PFSK-1 (cell line): ENCODE results near the gene AHSP.

Source experiments
- FOXP2 ChIP-seq: optimal IDR thresholded peaks from 2 replicates; pipeline ENCODE3; 2011; ENCODE audit warnings: borderline replicate concordance, control low read depth, inconsistent platforms; ENCODE audit not compliant: insufficient read depth; ENCODE audit errors: extremely low read length, extremely low read depth
- POLR2AphosphoS5 ChIP-seq: IDR thresholded peaks from 2 replicates; pipeline ENCODE4 v1.6.1; 2012; ENCODE audit warnings: low read depth, mild to moderate bottlenecking, control low read depth, low read length, moderate library complexity
- SIN3A ChIP-seq: IDR thresholded peaks from 2 replicates; pipeline ENCODE4 v1.6.1; 2012; ENCODE audit warnings: mild to moderate bottlenecking, low read length, moderate library complexity, borderline replicate concordance; ENCODE audit not compliant: insufficient read depth
- TAF1 ChIP-seq: IDR thresholded peaks from 2 replicates; pipeline ENCODE4 v1.6.1; 2012; ENCODE audit warnings: low read length, control low read depth, borderline replicate concordance; ENCODE audit not compliant: insufficient read depth
- TF ChIP-seq, protein P1 (sequence below), 2 experiments: IDR thresholded peaks; 2 replicates each; pipeline versions ENCODE4 v1.6.1 to v1.8.0; 2011 to 2012; ENCODE audit warnings: low read depth in 2 of 2, low read length in 2 of 2, control low read depth in 1 of 2, inconsistent platforms in 1 of 2, mild to moderate bottlenecking in 1 of 2, moderate library complexity in 1 of 2; ENCODE audit not compliant: insufficient read depth in 1 of 2

AHSP gene

DNA sequence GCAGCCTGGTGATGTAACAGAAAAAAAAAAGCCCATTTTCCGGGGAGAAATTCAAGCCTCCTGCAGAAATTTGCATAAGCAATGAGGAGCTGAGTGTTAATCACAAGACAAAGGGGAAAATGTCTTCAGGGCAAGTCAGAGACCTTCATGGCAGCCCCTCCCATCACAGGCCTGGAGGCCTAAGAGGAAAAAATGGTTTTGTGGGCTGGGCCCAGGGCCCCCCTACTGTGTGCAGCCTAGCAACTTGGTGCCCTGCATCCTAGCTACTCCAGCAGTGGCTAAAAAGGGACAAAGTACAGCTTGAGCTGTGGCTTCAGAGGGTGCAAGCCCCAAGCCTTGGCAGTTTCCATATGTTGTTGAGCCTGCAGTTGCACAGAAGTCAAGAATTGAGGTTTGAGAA, 49.7 kb downstream of the AHSP start:
- TF ChIP-seq SIN3A (no peak), POLR2AphosphoS5 (no peak), FOXP2 (no peak), TAF1 (no peak)
- TF ChIP-seq, protein P1, sequence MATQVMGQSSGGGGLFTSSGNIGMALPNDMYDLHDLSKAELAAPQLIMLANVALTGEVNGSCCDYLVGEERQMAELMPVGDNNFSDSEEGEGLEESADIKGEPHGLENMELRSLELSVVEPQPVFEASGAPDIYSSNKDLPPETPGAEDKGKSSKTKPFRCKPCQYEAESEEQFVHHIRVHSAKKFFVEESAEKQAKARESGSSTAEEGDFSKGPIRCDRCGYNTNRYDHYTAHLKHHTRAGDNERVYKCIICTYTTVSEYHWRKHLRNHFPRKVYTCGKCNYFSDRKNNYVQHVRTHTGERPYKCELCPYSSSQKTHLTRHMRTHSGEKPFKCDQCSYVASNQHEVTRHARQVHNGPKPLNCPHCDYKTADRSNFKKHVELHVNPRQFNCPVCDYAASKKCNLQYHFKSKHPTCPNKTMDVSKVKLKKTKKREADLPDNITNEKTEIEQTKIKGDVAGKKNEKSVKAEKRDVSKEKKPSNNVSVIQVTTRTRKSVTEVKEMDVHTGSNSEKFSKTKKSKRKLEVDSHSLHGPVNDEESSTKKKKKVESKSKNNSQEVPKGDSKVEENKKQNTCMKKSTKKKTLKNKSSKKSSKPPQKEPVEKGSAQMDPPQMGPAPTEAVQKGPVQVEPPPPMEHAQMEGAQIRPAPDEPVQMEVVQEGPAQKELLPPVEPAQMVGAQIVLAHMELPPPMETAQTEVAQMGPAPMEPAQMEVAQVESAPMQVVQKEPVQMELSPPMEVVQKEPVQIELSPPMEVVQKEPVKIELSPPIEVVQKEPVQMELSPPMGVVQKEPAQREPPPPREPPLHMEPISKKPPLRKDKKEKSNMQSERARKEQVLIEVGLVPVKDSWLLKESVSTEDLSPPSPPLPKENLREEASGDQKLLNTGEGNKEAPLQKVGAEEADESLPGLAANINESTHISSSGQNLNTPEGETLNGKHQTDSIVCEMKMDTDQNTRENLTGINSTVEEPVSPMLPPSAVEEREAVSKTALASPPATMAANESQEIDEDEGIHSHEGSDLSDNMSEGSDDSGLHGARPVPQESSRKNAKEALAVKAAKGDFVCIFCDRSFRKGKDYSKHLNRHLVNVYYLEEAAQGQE (IDR thresholded peaks at IDR 0.05; ENCODE audit: insufficient read depth in 1 of 2, low read depth in 2 of 2, low read length in 2 of 2) = no peak
